Measurements from ENCODE around the gene WDR7.

DNA sequence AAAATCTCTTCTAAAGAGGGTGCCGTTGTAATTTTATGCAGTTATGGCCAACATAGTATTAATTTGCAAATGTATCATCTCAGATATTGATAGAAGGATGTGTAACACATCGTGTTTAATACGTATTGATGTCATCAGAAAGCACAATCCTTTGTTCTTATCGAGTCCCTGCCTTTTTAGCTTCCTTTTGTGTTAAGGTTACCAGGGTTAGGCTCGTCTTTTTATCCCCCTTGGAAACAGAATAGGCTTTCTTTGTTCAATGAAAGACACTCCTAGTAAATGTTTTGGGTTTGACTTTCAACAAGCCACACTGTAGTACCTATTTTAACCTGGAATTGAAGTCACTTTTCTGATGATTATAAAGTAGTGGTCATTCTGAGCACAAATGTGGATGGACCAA, 136.2 kb downstream of the WDR7 start:
- TF ChIP-seq POLR2A (IDR thresholded peaks at IDR 0.05), result no peak
- TF ChIP-seq, protein P1, sequence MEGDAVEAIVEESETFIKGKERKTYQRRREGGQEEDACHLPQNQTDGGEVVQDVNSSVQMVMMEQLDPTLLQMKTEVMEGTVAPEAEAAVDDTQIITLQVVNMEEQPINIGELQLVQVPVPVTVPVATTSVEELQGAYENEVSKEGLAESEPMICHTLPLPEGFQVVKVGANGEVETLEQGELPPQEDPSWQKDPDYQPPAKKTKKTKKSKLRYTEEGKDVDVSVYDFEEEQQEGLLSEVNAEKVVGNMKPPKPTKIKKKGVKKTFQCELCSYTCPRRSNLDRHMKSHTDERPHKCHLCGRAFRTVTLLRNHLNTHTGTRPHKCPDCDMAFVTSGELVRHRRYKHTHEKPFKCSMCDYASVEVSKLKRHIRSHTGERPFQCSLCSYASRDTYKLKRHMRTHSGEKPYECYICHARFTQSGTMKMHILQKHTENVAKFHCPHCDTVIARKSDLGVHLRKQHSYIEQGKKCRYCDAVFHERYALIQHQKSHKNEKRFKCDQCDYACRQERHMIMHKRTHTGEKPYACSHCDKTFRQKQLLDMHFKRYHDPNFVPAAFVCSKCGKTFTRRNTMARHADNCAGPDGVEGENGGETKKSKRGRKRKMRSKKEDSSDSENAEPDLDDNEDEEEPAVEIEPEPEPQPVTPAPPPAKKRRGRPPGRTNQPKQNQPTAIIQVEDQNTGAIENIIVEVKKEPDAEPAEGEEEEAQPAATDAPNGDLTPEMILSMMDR (IDR thresholded peaks at IDR 0.05), result no peak

All from testis (tissue), 2 donors.